Epithelial cell of proximal tubule (primary cell): ENCODE measurements around the gene NECTIN1. TPM values are rescaled to one million over a fixed set of nuclear protein-coding genes. Genes with fewer than 3 reads are reported as not detected.

ENCODE experiments used
- DNase-seq: peaks from one replicate; pipeline ENCODE4 v3.0.0-alpha.2; 2011; ENCODE audit warnings: low read depth
- H3K4me3 ChIP-seq: 2 replicates; pipeline ENCODE4 v1.5.1; 2011; ENCODE audit warnings: low read depth, mild to moderate bottlenecking, low read length
- total RNA-seq: library from RNA; depleted of rRNA; stranded (reverse); fragments of >200 nt; gene quantifications from 2 replicates; pipeline ENCODE4 v1.2.3, GENCODE V29; 2015
- TF ChIP-seq, protein P1 (sequence below): conservative IDR thresholded peaks from 2 replicates; pipeline ENCODE4 v1.5.1; 2012; ENCODE audit warnings: low read depth, mild to moderate bottlenecking, low read length

The NECTIN1 gene
- total RNA-seq, 1 donor from 2014 or later = 4.7 TPM

DNA sequence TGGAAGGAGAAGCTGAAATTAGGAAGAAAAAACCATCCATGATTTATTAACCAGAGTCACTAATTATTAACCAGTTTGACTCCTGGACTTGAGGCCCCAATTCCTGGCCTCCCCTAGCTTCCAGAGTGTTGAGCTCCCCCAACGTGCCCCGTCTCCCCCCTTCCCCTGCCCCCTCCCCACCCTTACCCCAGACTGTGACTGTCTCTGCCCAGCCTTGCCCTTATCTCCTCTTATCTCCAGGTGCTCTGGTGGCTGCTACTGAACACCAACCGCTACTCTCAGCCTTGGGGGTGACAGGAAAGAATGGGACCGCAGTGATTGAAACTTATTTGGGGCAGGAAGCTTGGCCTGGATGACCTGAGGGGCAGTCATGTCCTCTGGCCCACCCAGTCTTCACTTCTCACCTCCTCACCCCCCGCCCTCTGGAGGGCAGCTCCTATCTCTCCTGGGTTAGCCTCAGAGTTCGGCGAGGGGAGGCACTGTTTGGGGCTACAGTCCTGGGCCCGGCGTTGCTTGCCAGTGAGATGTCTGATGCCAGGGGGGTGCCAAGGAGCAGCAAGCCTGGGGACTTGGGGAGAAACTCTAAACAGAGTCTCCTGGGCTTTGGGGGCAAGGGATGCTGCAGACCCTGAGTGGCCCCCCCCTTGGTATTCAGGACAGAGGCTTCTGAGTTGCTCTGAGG lies 15.5 kb downstream of the NECTIN1 start:
- TF ChIP-seq, protein P1, sequence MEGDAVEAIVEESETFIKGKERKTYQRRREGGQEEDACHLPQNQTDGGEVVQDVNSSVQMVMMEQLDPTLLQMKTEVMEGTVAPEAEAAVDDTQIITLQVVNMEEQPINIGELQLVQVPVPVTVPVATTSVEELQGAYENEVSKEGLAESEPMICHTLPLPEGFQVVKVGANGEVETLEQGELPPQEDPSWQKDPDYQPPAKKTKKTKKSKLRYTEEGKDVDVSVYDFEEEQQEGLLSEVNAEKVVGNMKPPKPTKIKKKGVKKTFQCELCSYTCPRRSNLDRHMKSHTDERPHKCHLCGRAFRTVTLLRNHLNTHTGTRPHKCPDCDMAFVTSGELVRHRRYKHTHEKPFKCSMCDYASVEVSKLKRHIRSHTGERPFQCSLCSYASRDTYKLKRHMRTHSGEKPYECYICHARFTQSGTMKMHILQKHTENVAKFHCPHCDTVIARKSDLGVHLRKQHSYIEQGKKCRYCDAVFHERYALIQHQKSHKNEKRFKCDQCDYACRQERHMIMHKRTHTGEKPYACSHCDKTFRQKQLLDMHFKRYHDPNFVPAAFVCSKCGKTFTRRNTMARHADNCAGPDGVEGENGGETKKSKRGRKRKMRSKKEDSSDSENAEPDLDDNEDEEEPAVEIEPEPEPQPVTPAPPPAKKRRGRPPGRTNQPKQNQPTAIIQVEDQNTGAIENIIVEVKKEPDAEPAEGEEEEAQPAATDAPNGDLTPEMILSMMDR = no peak
- DNase-seq = no peak
- H3K4me3 ChIP-seq = no peak overlapping the region

DNA sequence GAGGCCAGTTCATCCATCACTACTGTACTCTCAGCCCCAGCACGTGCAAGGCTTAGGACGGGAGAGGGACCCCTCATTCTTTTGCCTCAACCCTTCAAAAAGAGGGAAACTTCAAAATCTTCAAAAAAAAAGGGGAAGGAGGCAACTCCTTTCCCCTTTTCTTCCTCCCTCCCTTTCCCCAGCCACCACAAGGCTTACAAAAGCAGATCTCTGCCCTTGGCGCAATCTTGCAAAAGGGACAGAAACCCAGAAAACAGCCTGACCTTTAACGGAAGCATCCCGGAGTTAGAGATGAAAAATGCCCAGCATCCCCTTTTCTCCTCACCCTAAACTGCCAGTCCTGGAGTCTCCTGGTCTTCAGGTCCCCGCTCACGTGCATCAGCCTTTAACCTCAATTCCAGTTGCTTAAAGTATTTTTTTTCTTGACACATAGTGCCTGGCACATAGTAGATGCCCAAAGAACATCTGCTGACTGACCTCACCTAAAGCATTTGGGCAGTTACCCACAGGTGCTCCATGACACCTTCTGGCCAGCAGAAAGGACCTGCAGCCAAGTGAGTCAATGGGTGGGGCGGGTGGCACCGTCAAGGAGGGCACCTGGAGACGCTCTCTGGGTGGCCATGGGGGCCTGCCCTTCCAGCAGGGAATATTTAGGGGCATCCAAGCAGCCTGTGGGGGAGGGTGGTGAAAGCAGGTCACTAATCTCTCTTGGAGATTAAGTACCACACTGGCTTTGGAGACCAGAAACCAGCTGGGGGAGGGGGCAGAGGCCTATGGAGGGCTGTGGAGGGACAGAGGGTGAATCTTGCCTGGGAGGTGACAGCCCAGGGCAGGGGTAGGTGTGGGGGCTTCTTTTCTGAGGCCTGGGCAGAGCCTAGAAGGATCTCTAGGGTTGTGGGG lies 16.3 kb downstream of the NECTIN1 start:
- DNase-seq = no peak
- TF ChIP-seq, protein P1 = no peak
- H3K4me3 ChIP-seq = no peak overlapping the region

DNA sequence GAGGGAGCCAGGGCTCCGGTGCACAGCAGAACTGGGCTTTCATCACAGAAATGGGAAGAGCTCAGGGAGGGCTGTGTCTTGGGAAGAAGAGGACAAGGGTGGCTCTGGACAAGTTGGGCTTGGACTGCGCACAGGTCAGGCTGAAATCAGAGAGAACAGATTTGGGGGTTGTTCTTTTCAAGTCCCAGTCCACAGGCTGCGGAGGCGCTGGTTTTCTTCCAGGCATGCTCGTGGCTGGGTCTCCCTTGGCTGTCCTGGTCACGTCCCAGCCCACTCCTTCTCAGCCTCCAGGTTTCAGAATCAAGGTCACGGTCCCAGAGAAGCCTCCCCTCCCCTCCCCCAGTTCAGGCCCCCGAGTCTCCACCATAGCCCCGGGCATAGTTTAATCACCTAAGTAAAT lies 17.0 kb downstream of the NECTIN1 start:
- no peak for DNase-seq
- no peak overlapping the region for H3K4me3 ChIP-seq
- TF ChIP-seq, protein P1 = no peak

DNA sequence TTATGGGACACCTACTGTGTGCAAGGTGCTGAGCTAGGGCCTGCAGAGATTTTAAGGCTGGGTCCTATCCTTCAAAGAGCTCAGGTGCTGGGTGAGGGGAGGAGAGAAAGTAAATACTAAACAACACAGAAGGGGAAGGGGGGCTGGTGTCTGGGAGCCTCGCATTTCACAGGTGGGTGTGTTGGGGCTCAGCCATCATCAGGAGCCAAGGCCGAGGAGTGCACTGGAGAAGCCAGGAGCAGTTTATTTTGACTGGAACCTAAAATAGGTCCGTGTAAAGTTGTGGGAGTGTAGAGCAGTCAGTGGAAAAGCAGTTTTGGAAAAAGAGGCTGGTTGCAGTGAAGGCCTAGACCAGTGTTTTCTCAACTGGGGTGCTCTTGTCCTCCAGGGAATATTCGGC lies 17.5 kb downstream of the NECTIN1 start:
- TF ChIP-seq, protein P1 = no peak
- no peak for DNase-seq
- no peak overlapping the region for H3K4me3 ChIP-seq

DNA sequence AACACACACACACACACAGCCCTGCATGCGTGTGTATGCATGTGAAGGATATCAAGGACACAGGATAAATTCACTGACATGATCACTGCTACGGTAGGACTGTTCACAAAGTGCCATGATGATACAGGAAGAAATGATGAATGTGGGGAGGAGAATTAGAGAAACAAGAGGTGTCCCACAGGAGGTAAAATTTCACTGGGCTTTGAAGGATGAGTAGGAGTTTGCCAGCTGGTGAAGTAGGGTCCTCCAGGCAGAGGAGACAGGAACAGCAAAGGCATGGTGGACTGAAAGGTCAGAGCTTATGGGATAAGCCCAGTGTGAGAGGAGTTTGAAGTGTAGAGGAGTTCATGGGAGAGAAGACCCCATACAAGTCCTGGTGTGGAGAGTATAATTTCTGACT lies 18.6 kb downstream of the NECTIN1 start:
- no peak overlapping the region for H3K4me3 ChIP-seq
- DNase-seq = no peak
- TF ChIP-seq, protein P1 = no peak

DNA sequence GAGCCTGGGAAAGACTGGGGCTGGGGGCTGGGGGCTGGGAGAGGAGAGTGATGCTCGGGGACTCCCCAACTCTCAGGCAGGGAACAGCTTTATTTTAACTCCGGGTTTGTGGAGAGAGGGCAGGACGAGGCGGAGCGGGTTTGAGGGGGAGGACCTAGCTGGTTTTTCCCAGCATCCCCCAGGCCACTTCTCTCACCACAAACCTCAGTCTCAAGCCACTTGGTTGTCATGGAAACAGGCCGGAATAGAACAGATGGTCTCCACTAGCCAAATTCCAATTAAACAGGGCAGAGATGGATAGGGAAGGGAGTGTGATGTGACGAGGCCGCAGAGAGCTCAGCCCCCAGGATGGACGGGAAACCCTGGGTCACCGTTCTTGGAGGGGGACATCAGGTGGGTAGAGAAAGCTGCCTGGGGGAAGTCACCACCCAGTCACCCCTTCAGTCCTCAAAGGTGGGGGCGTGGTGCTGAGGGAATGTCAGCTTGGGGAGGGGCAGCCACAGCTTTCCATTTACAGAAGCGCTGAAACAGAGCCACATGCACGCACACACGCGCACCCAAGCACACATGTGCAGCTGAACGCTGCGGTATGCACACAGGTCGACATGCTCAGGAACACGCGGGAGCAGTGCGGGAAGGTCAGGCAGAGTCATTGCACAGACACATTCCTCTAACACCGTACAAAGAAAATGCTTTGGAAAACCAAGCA lies 19.2 kb downstream of the NECTIN1 start:
- no peak for DNase-seq

More for the DNA sequence above, 19.2 kb downstream of the NECTIN1 start:
- TF ChIP-seq, protein P1 = no peak
- H3K4me3 ChIP-seq = no peak overlapping the region
